HG02943 (cell line): ENCODE results near the gene OR10A3.

ENCODE experiments used
- ATAC-seq: cut with Tn5 transposase; IDR thresholded peaks from one replicate; pipeline ENCODE4 v1.9.1; 2021; ENCODE audit warnings: mild to moderate bottlenecking, low read depth, moderate library complexity; ENCODE audit not compliant: unreplicated experiment

The OR10A3 gene

GRCh38 chr11:7893796-7894195 lies 47.7 kb downstream of the OR10A3 start:
- no peak for ATAC-seq

DNA sequence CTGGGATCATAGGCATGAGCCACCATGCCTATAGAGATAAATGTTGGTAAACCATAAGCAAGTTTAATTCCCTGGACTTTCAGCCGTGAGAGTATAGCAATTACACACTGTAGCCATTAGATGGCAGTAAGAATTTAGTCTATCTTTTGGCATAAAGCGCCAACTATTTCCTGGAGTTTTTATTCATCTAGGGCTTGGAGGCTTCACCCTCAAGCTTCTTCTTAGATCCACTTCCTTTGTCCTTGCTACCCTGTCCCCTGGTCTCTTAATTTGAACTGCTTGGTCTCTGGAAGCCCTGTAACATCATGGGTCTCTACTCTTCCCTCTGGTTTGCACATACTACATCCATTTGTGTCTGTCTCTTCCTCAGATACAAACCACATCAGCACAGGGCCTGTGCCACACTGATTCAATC lies 48.7 kb downstream of the OR10A3 start:
- peak; percentile 72 for ATAC-seq

- peak; percentile 52 for ATAC-seq
Measured at GRCh38 chr11:7892059-7892699, 49.3 kb downstream of the OR10A3 start.

DNA sequence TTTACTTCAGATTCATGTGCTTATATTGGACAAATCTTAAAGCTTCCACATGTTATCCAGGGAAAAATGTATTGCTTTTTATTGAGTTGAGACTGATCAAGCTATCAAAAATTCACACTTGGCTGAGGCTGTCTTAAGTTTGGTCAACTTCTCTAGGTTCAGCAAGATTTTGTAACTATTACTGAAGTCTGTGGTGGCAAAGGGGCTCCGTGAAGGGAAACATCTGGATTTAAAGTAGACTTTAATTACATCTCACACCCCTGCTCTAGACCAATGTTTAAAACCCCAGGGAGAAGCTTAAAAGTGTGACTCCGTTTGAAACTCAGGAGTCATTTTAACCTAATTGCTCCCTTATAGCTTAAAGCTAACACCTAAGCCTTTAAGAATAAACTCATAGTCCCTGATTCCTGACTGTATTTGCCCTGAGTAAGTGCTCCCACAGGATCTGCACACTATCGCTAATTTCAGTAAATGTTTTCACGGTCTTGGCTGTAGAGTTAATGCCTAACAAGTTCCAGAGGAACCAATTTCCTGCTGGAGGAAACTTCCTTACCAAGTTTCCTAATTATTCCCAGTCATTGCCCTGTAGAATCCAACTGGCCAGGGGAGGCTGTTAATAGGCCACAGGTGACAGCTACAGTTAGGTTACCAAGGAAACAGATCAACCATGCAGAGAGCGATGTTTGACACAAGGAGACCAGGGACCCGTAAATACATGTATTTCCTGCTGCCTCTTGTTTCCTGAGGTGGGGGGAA lies 50.9 kb downstream of the OR10A3 start:
- no peak for ATAC-seq

GRCh38 chr11:7889985-7890384 lies 51.5 kb downstream of the OR10A3 start:
- no peak for ATAC-seq
